Measurements from ENCODE around the gene ATP1A1. TPM values are rescaled to one million over a fixed set of nuclear protein-coding genes. Genes with fewer than 3 reads are reported as not detected.

The ATP1A1 gene
- total and polyA plus RNA-seq, 2 experiments from 2014 or later, result 117 to 202 TPM

GRCh38 chr1:116382321-116382720 is 9.3 kb downstream of the ATP1A1 start:
- Histone ChIP-seq H3K4me2 (no peak overlapping the region), H2AFZ (no peak overlapping the region), H3K4me3 (no peak overlapping the region), H3F3A (replicated peaks; ENCODE audit: low read depth) (no peaks in the 10 kb centered on the region), H3K36me3 (ENCODE audit: insufficient read depth) (peaks cover 20% of the 10 kb centered on the region; the same call in 1 of the 2 replicates), H4K20me1 (replicated peaks; ENCODE audit: insufficient read depth) (peaks cover 42% of the 10 kb centered on the region), H3K4me1 (ENCODE audit: insufficient read depth) (peaks cover 33% of the 10 kb centered on the region), H3K27me3 (ENCODE audit: insufficient read depth) (no peaks in the 10 kb centered on the region), H3K27ac (ENCODE audit: low read depth) (no peak overlapping the region), H3K9me2 (ENCODE audit: insufficient read depth) (no peaks in the 10 kb centered on the region), H3K79me2 (replicated peaks; ENCODE audit: insufficient read depth) (peaks cover 74% of the 10 kb centered on the region)
- H3K27me3 Mint-ChIP-seq (ENCODE audit: insufficient read depth, low read depth, poor library complexity), result no peaks in the 10 kb centered on the region
- H3K9me3 Mint-ChIP-seq, result no peaks in the 10 kb centered on the region
- H3K27ac Mint-ChIP-seq, result no peak overlapping the region; the same call in 1 of the 2 replicates
- TF ChIP-seq ETS1 (IDR thresholded peaks at IDR 0.05) (no peak), STAT1 (IDR thresholded peaks at IDR 0.05; ENCODE audit: unreplicated experiment) (no peak), ZNF331 (CRISPR knock-in tag; IDR thresholded peaks at IDR 0.05; ENCODE audit: low read depth) (no peak), EZH2 (IDR thresholded peaks at IDR 0.05; ENCODE audit: low read depth, unreplicated experiment) (no peak), ZNF462 (CRISPR knock-in tag; IDR thresholded peaks at IDR 0.05) (no peak), NANOG (IDR thresholded peaks at IDR 0.05; ENCODE audit: borderline replicate concordance) (no peak), CREB1 (CRISPR knock-in tag; IDR thresholded peaks at IDR 0.05; ENCODE audit: low read depth) (no peak), EZH2phosphoT487 (IDR thresholded peaks at IDR 0.05; ENCODE audit: unreplicated experiment) (no peak), ZNF114 (CRISPR knock-in tag; IDR thresholded peaks at IDR 0.05) (no peak), CTCF (conservative IDR thresholded peaks at IDR 0.05; ENCODE audit: low read depth in 2 of 2) (no peak)
- peaks cover 33% of the 10 kb centered on the region for H3K36me3 Mint-ChIP-seq (ENCODE audit: low read depth)
- H3K4me3 Mint-ChIP-seq, result no peak overlapping the region
- no peak for DNase-seq (ENCODE audit: low spot score)
- peaks cover 46% of the 10 kb centered on the region for H3K4me1 Mint-ChIP-seq
- ATAC-seq, result no peak
